GM12892 (cell line): ENCODE data around the gene PTS.

Experiments
- DNase-seq: peaks from one replicate; pipeline ENCODE4 v3.0.0; 2011; ENCODE audit not compliant: insufficient read length
- FAIRE-seq: peaks from 2 replicates; lab custom pipeline; 2011; peaks lifted over from hg19 to GRCh38; lab: Jason Lieb, UNC
- POLR2A ChIP-seq: IDR thresholded peaks from 2 replicates; pipeline ENCODE4 v1.6.1; 2011; ENCODE audit warnings: low read depth, low read length, control low read depth
- POLR2AphosphoS5 ChIP-seq: IDR thresholded peaks from 2 replicates; pipeline ENCODE4 v1.6.1; 2011; ENCODE audit warnings: low read depth, low read length, control low read depth
- TAF1 ChIP-seq: IDR thresholded peaks from 2 replicates; pipeline ENCODE4 v1.6.1; 2011; ENCODE audit warnings: low read depth, mild to moderate bottlenecking, control low read depth, low read length, borderline replicate concordance

PTS gene

GRCh38 chr11:112223754-112224532 lies 2.3 kb upstream of the PTS start:
- FAIRE-seq (no peak), DNase-seq (no peak)
- no peak for TF ChIP-seq POLR2A
- no peak for TF ChIP-seq POLR2AphosphoS5
- TF ChIP-seq TAF1: no peak

DNA sequence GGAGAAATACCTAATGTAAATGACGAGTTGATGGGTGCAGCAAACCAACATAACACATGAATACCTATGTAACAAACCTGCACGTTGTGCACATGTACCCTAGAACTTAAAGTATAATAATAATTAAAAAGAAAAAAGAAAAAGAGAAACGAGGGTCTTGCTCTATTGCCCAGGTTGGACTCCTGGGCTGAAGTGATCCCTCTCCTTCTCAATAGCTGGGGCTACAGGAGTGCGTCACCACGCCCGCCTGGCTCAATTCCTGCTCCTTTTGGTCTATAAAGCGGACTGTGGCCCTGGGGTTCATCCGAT lies 521 bp upstream of the PTS start:
- FAIRE-seq (no peak), DNase-seq (no peak)
- TF ChIP-seq POLR2AphosphoS5 (no peak), POLR2A (no peak), TAF1 (no peak)

DNA sequence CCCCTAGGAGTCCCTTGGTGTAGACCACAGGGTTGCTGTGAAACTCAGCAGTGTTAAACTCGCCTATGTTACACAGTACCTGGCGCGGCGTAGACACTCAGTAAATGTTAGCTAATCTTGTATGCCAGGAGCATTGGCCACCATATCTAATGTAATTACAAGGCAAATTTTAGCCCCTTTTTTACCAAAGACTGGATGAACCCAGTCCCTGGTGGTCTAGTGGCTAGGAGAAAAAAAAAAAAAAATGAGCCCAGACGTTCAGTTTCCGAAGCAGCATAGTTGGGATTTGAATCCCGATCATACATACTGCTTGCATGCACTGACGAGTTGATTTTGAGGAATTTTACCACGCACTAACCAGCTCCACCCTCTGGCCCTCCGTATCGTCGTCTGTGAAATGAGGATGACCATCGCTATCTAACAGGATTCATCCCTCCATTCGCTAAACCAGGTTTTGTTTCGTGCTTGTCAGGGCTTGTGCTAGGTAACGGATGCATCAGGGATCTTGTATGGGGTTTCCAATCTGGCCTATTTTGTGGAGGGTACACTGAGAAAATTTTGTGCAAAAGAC lies 688 bp downstream of the PTS start:
- FAIRE-seq (peak; percentile 88), DNase-seq (no peak)
- TF ChIP-seq POLR2A (no peak), TAF1 (no peak), POLR2AphosphoS5 (no peak)

DNA sequence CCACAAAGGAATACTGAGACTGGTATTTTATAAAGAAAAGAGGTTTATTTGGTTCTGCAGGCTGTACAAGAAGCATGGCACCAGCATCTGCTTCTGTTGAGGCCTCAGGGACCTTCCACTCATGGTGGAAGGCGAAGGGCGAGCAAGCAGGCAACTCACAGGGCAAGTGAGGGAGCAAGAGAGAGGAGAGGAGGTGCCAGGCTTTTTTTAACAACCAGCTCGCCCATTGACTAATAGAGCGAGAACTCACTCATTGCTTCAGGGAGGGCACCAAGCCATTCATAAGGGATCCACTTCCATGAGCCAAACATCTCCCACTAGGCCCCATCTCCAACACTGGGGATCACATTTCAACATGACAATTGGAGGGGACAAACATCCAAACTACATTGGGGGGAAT lies 1.2 kb downstream of the PTS start:
- TF ChIP-seq POLR2A (no peak), TAF1 (no peak)
- no peak for FAIRE-seq
- DNase-seq: no peak

GRCh38 chr11:112228706-112229105 lies 2.5 kb downstream of the PTS start:
- FAIRE-seq (no peak), DNase-seq (no peak)
- TF ChIP-seq POLR2AphosphoS5 (no peak), TAF1 (no peak), POLR2A (no peak)

DNA sequence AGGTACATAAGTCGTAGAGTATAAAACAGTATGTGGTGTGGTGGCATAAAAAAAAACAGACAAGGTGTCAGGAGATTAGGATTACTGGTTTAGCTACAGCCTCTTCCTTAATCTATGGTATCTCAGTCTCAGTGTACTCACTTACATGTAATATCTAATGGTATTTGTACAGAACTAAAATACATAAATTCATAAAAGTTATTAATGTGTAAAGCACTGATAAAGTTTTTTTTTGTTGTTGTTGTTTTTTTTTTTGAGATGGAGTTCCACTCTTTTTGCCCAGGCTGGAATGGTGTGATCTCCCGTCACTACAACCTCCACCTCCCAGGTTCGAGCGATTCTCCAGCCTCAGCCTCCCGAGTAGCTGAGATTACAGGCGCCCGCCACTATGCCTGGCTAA lies 2.9 kb downstream of the PTS start:
- no peak for TF ChIP-seq POLR2AphosphoS5
- no peak for FAIRE-seq

GRCh38 chr11:112229746-112230433 lies 3.7 kb downstream of the PTS start:
- FAIRE-seq: no peak
- TF ChIP-seq POLR2AphosphoS5 (no peak), POLR2A (no peak), TAF1 (no peak)
- no peak for DNase-seq

More for the DNA sequence above, 2.9 kb downstream of the PTS start:
- DNase-seq: no peak

DNA sequence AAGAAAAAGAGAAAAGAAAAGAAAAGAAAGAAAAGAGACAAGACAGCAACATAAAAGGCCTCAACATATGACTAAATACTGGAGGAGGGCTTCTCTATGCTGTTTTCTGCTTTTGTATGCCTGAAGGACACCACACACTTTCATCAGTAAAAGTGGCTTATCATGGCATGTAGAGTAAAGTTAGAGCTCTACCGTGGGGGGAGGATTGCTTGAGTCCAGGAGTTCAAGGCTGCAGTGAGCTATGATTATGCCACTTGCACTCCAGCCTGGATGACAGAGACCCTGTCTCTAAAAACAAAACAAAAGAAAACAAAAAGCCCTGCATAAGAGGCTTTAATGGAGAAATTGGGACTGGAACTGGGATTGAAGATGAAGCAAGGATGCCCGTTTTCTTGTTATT lies 5.7 kb downstream of the PTS start:
- DNase-seq: no peak
- no peak for FAIRE-seq
- TF ChIP-seq POLR2AphosphoS5 (no peak), POLR2A (no peak), TAF1 (no peak)

- TF ChIP-seq POLR2A (no peak), POLR2AphosphoS5 (no peak), TAF1 (no peak)
- peak; percentile 67 for FAIRE-seq
- no peak for DNase-seq
Observed at GRCh38 chr11:112235750-112236390, 9.6 kb downstream of the PTS start.

- FAIRE-seq (no peak), DNase-seq (no peak)
- no peak for TF ChIP-seq TAF1
- TF ChIP-seq POLR2A: no peak
- TF ChIP-seq POLR2AphosphoS5: no peak
Observed at GRCh38 chr11:112237451-112237850, 11.2 kb downstream of the PTS start.

DNA sequence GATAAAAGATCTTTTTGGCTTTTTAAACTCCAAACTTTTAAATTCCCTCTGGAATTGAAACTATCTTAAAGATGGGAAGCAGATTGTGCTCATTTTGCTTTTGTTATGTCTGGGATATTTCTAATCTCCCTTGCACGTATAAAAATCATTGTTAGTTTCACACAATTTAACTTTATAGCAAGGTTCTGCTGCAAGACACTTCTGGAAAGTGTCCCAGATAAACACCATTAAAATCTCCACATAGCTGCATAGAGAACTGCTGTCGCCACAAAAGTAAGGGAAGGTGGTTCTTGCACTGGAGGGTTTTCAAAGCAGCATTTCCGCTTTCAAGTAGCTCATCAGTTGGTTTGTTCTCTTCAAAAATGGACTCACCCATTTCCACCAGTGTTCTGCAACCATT lies 11.8 kb downstream of the PTS start:
- TF ChIP-seq POLR2A (no peak), TAF1 (no peak), POLR2AphosphoS5 (no peak)
- DNase-seq (no peak), FAIRE-seq (no peak)

- TF ChIP-seq POLR2AphosphoS5 (no peak), TAF1 (no peak), POLR2A (no peak)
- no peak for DNase-seq
- FAIRE-seq: no peak
Observed at GRCh38 chr11:112241486-112241885, 15.3 kb downstream of the PTS start.
